Measurements from ENCODE around the gene NSDHL.

NSDHL gene

GRCh38 chrX:152886716-152887115, 55.9 kb downstream of the NSDHL start:
- no peak overlapping the region for H3K4me3 ChIP-seq (ENCODE audit: low read depth, low read length)
- no peak for DNase-seq (ENCODE audit: low read depth)
- no peak for TF ChIP-seq POLR2A (IDR thresholded peaks at IDR 0.05; ENCODE audit: extremely low read depth, insufficient read length)
- TF ChIP-seq MAX (IDR thresholded peaks at IDR 0.05; ENCODE audit: low read depth, low read length): no peak
- no peak for TF ChIP-seq MYC (IDR thresholded peaks at IDR 0.05; ENCODE audit: low read depth, low read length)
- TF ChIP-seq CTCF (IDR thresholded peaks at IDR 0.05; ENCODE audit: low read depth, low read length): no peak

- no peak overlapping the region for H3K4me3 ChIP-seq (ENCODE audit: low read depth, low read length)
- TF ChIP-seq MAX (IDR thresholded peaks at IDR 0.05; ENCODE audit: low read depth, low read length) (no peak), MYC (IDR thresholded peaks at IDR 0.05; ENCODE audit: low read depth, low read length) (no peak), POLR2A (IDR thresholded peaks at IDR 0.05; ENCODE audit: extremely low read depth, insufficient read length) (no peak), CTCF (IDR thresholded peaks at IDR 0.05; ENCODE audit: low read depth, low read length) (no peak)
- DNase-seq (ENCODE audit: low read depth): no peak
Observed at GRCh38 chrX:152892499-152892898, 61.6 kb downstream of the NSDHL start.

- TF ChIP-seq CTCF (IDR thresholded peaks at IDR 0.05; ENCODE audit: low read depth, low read length): no peak
- TF ChIP-seq MAX (IDR thresholded peaks at IDR 0.05; ENCODE audit: low read depth, low read length): no peak
- TF ChIP-seq MYC (IDR thresholded peaks at IDR 0.05; ENCODE audit: low read depth, low read length): no peak
- no peak for TF ChIP-seq POLR2A (IDR thresholded peaks at IDR 0.05; ENCODE audit: extremely low read depth, insufficient read length)
- DNase-seq (ENCODE audit: low read depth): no peak
- H3K4me3 ChIP-seq (ENCODE audit: low read depth, low read length): no peak overlapping the region
Observed at GRCh38 chrX:152892999-152893891, 62.4 kb downstream of the NSDHL start.

- TF ChIP-seq POLR2A (IDR thresholded peaks at IDR 0.05; ENCODE audit: extremely low read depth, insufficient read length) (no peak), MYC (IDR thresholded peaks at IDR 0.05; ENCODE audit: low read depth, low read length) (no peak), MAX (IDR thresholded peaks at IDR 0.05; ENCODE audit: low read depth, low read length) (no peak), CTCF (IDR thresholded peaks at IDR 0.05; ENCODE audit: low read depth, low read length) (no peak)
- H3K4me3 ChIP-seq (ENCODE audit: low read depth, low read length): no peak overlapping the region
- no peak for DNase-seq (ENCODE audit: low read depth)
Observed at GRCh38 chrX:152893980-152894610, 63.2 kb downstream of the NSDHL start.

- no peak for DNase-seq (ENCODE audit: low read depth)
- H3K4me3 ChIP-seq (ENCODE audit: low read depth, low read length): no peak overlapping the region
Observed at GRCh38 chrX:152895121-152895520, 64.3 kb downstream of the NSDHL start.

More at GRCh38 chrX:152895121-152895520, 64.3 kb downstream of the NSDHL start:
- TF ChIP-seq MYC (IDR thresholded peaks at IDR 0.05; ENCODE audit: low read depth, low read length) (no peak), CTCF (IDR thresholded peaks at IDR 0.05; ENCODE audit: low read depth, low read length) (no peak), MAX (IDR thresholded peaks at IDR 0.05; ENCODE audit: low read depth, low read length) (no peak), POLR2A (IDR thresholded peaks at IDR 0.05; ENCODE audit: extremely low read depth, insufficient read length) (no peak)

All from NB4 (cell line).